Progenitor cell of endocrine pancreas (in vitro differentiated cells): ENCODE results near the gene ENPP3. TPM values are rescaled to one million over a fixed set of nuclear protein-coding genes. Genes with fewer than 3 reads are reported as not detected.

Experiments used
- DNase-seq: peaks from one replicate; pipeline ENCODE4 v3.0.0; 2021; ENCODE audit warnings: low spot score; ENCODE audit not compliant: unreplicated experiment
- H3K27ac Mint-ChIP-seq: 2 replicates; pipeline ENCODE4 v1.8.0; 2021; ENCODE audit warnings: mild to moderate bottlenecking, moderate library complexity, mixed read lengths
- H3K27me3 Mint-ChIP-seq: 2 replicates; pipeline ENCODE4 v1.8.0; 2021; ENCODE audit warnings: mixed read lengths
- H3K36me3 Mint-ChIP-seq: 2 replicates; pipeline ENCODE4 v1.8.0; 2022; ENCODE audit warnings: mixed read lengths; ENCODE audit not compliant: insufficient read depth
- H3K4me1 Mint-ChIP-seq: 2 replicates; pipeline ENCODE4 v1.8.0; 2021; ENCODE audit warnings: low read depth, mixed read lengths
- H3K4me3 Mint-ChIP-seq: 2 replicates; pipeline ENCODE4 v1.8.0; 2021; ENCODE audit warnings: low read depth, mild to moderate bottlenecking, moderate library complexity, mixed read lengths
- H3K9me3 Mint-ChIP-seq: 2 replicates; pipeline ENCODE4 v1.8.0; 2021; ENCODE audit warnings: low read depth, mixed read lengths
- CTCF ChIP-seq: fragments of 200-600 bp; sonication (generic); IDR thresholded peaks from one replicate; pipeline ENCODE4 v1.5.0; 2021; ENCODE audit warnings: antibody characterized with exemption, mild to moderate bottlenecking; ENCODE audit not compliant: unreplicated experiment
- total RNA-seq: library from RNA; stranded (reverse); gene quantifications from 2 replicates; pipeline ENCODE4 v1.2.1, GENCODE V29; 2021

Gene ENPP3
- total RNA-seq, 1 donor from 2014 or later = not detected

- Mint-ChIP-seq H3K4me3 (no peak overlapping the region), H3K27ac (no peak overlapping the region), H3K36me3 (no peaks in the 10 kb centered on the region), H3K4me1 (peaks cover 3% of the 10 kb centered on the region), H3K27me3 (no peaks in the 10 kb centered on the region), H3K9me3 (peaks cover 1% of the 10 kb centered on the region)
- no peak for TF ChIP-seq CTCF
- no peak for DNase-seq
These were observed 84.1 kb downstream of the ENPP3 start for GRCh38 chr6:131721161-131721560.

GRCh38 chr6:131724114-131724513 is 87.0 kb downstream of the ENPP3 start:
- DNase-seq = no peak
- H3K36me3 Mint-ChIP-seq = no peaks in the 10 kb centered on the region
- H3K9me3 Mint-ChIP-seq = peaks cover 6% of the 10 kb centered on the region
- H3K27me3 Mint-ChIP-seq = no peaks in the 10 kb centered on the region
- no peak overlapping the region for H3K4me3 Mint-ChIP-seq
- H3K4me1 Mint-ChIP-seq = peaks cover 3% of the 10 kb centered on the region
- TF ChIP-seq CTCF = no peak
- no peak overlapping the region for H3K27ac Mint-ChIP-seq

- H3K4me1 Mint-ChIP-seq = peaks cover 3% of the 10 kb centered on the region
- peaks cover 10% of the 10 kb centered on the region for H3K9me3 Mint-ChIP-seq
These were observed 90.4 kb downstream of the ENPP3 start for GRCh38 chr6:131727467-131727866.

GRCh38 chr6:131727868-131728267 is 90.8 kb downstream of the ENPP3 start:
- no peak overlapping the region for H3K27ac Mint-ChIP-seq
- H3K9me3 Mint-ChIP-seq = peaks cover 10% of the 10 kb centered on the region
- H3K4me1 Mint-ChIP-seq = no peaks in the 10 kb centered on the region
- no peak for TF ChIP-seq CTCF
- no peak overlapping the region for H3K4me3 Mint-ChIP-seq
- H3K27me3 Mint-ChIP-seq = no peaks in the 10 kb centered on the region
- no peaks in the 10 kb centered on the region for H3K36me3 Mint-ChIP-seq
- no peak for DNase-seq

More at GRCh38 chr6:131727467-131727866, 90.4 kb downstream of the ENPP3 start:
- no peak for TF ChIP-seq CTCF
- H3K36me3 Mint-ChIP-seq = no peaks in the 10 kb centered on the region
- no peak overlapping the region for H3K4me3 Mint-ChIP-seq
- DNase-seq = no peak
- no peak overlapping the region for H3K27ac Mint-ChIP-seq
- H3K27me3 Mint-ChIP-seq = no peaks in the 10 kb centered on the region

- Mint-ChIP-seq H3K36me3 (no peaks in the 10 kb centered on the region), H3K4me1 (no peaks in the 10 kb centered on the region)
These were observed 91.3 kb downstream of the ENPP3 start for GRCh38 chr6:131728296-131728939.

More at GRCh38 chr6:131728296-131728939, 91.3 kb downstream of the ENPP3 start:
- TF ChIP-seq CTCF = no peak
- Mint-ChIP-seq H3K4me3 (no peak overlapping the region), H3K27me3 (no peaks in the 10 kb centered on the region), H3K9me3 (peaks cover 10% of the 10 kb centered on the region), H3K27ac (no peak overlapping the region)
- no peak for DNase-seq
